Muscle of arm (tissue), 14 donors: ENCODE results near the gene ABCG4. TPM values are rescaled to one million over a fixed set of nuclear protein-coding genes. Genes with fewer than 3 reads are reported as not detected.
"Not testable (repeated sequence)": the region's sequence is repeated elsewhere in the genome, so short reads cannot be mapped to it uniquely, and the experiment has no call there.

ENCODE experiments used
- DNase-seq: peaks from one replicate; pipeline ENCODE4 v3.0.0-alpha.2; 2013
- long read RNA-seq, 11 donors: transcript quantifications; one replicate each; lab custom pipeline, GENCODE V29; 2026
- polyA plus RNA-seq, 12 donors: library from polyadenylated mRNA; unstranded; fragments of 120-200 nt; gene quantifications; one replicate each; pipeline ENCODE4 v1.2.1, GENCODE V29; 2013; ENCODE audit not compliant: insufficient read length in 12 of 12

The ABCG4 gene
- under 1 TPM in 10 of 12 donors, not detected in 2; 0.16 to 0.52 (median 0.29) TPM for polyA plus RNA-seq
- long read RNA-seq, donor 1, result 0 reads
- long read RNA-seq, donor 2, result 0 reads
- long read RNA-seq, donor 3, result 0 reads
- long read RNA-seq, donor 4, result 0 reads
- long read RNA-seq, donor 5, result 0 reads
- long read RNA-seq, donor 6, result 0 reads
- long read RNA-seq, donor 7, result 0 reads
- long read RNA-seq, donor 8, result 0 reads
- long read RNA-seq, donor 9, result 0 reads
- long read RNA-seq, donor 10, result 0 reads
- long read RNA-seq, donor 11, result 0 reads

DNA sequence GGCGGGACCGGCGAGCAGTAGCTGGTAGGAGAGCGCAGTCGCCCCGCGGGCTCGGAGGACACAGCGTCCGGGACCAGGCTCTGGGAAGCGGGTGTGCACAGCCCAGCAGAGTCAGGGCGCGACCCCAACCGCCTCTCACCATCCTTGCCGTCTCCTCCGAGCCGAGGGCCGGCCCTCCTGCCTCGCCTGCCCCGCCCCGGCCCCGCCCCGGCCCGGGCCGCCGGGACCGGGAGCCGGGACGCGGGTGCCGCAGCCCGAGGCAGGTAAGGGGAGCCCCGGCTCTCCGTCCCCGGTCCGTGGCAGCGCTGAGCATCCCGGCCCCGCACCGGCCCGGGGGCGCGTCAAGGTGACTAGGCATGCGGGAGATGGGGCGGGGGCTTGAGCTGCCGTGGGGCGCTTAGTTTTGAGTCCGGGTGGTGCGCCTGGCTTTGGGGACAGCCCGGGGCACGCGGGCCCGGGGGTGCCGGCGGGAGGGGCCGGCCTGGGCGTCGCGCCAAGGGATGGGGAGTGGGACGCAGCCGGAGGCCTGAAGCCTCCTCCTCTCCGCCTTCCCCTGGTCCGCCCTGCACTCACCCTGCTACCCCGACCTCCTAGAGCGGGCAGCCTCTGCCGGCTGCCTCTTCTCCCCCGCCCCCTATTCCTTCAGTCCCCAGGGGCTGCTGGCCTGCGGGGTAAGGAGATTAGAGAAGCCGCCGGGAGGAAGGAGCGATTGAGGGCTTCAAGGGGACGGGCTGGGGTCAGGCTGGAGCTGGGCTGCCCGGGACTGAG is at the start of gene ABCG4:
ABCG4 (plus strand) TSS at position 35 of the 768 bp plus-strand sequence. CDS start 914 bp downstream, outside the sequence.
- DNase-seq, result no peak

DNA sequence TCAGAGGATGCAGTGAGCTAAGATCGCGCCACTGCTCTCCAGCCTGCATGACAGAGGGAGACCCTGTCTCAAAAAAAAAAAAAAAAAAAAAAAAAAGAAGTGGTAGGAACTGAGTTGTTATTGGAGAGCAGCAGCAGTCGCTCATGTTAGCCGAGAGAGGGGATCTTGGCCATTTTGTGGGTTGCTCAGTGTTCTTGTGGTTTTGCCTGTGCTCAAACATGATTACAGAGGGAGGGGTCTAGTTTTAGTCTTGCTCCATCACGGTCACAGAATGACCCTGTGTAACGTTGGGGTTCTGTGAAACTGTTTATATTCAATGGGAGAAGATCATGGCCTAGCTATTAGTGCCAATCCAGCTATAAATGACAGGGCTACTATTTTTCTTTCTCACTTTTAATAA is 49.1 kb upstream of the ABCG4 start:
- DNase-seq, result no peak

DNA sequence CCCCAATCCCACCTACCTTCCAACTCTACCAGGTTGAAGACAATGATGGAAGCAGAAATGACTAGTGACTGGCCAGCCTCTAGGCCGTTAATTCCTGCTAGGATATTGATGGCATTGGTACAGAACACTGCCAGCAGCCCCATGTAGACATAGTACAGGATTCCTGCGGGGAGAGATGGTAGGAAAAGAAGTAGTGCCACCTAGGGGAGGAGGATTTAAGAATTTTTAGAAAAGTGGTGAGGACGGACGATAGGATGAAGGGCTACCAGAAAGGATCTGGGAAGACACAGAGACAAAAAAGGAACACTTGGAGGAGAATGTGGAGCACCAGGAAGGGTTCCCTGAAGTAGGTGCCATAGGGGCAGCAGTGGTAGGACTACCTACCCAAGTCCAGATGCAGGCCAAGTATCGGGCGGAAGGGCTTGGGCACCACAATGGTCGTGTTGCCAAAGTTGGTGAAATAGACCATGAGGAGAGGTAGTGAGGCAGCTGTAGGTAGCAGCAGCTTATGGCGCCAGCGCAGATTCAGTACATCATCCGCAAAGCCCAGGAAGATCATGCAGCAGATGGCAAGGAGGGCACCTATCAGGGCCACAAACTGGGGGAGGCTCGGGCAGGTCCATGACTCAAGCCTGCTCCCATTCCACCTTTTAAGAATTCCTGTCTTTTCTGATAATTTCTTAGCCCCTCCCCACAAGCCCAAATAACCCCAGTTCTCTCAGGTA is 48.4 kb upstream of the ABCG4 start:
- DNase-seq, result no peak

DNA sequence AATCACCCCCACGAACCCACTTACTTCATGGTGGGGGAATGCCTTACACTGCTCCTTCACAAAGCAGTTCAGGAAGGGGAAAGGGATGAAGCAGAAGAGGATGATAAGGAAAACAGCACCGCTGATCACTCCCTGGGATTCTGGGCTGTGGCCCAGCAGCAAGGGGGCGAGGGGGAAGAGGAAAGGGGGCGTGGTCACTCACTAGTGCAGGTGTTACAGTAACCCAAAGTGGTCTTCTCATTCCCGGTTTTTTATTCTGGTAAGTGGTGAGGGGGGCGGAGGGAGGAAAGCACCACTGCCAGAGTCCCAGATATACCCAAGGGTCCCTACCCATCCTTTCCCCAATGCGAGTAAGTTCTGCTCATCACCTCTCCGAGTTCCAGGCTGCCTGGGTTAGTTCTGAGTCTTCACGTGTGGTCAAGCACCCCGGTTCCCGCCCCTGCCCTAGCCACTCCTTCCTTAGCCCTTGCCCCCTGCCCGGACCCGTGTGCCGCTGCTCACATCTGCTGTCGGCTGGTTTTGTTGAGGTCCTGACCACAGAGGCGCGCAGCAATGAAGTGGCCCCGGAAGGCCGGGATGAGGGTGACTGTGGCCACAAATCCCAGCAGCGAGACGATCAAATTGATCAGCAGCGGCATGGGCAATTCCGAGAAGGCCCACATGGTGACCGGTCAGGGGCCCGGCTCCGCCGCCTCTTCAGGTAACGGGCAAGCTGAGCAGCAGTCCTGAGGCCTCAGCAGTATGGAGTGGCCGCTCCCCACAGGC is 47.7 kb upstream of the ABCG4 start:
- DNase-seq, result no peak

- peak; percentile 95 for DNase-seq
Observed at GRCh38 chr11:119101759-119102423, 47.0 kb upstream of the ABCG4 start, which contains the start of gene DPAGT1. TSS of gene DPAGT1 (minus strand) at chr11:119101853. CDS start at chr11:119101655, 198 bp downstream.

DNA sequence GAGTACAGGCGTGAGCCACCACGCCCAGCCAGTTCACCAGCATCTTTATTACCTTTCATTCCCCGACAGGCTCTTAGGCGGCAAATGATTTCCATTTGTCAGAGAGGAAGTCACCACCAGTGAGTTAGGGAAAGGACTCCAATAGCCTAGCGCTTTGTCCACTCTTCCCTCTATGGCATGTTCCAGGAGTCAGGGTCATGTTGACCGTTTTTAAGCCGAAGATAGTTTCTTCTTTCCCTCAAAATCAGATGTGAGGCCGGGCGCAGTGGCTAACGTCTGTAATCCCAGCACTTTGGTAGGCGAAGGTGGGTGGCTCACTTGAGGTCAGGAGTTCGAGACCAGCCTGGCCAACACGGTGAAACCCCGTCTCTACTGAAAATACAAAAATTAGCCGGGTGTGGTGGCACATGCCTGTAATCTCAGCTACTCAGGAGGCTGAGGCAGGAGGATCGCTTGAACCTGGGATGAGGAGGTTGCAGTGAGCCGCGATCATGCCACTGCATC is 45.6 kb upstream of the ABCG4 start:
- DNase-seq, result not testable (repeated sequence)

DNA sequence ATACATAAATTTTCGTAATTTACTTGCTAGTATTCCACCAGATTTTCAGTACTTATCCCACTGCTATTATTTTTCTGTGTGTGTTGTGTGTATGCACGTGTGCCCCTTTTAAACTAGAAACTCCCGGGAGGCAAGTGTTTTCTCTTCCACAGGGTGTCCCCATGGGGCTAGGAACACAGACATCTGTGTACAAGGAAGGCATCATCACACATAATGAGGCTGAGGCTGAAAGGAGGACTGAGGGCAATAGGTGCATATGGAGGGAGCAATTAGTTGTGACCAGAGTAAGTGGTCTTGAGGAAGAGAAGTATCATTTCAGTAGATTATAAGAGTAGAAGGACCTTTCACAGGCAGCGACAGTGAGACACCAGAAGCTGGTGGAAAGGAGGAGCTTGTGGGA is 45.1 kb upstream of the ABCG4 start:
- DNase-seq, result no peak

- peak; percentile 91 for DNase-seq
Observed at GRCh38 chr11:119106564-119107537, 42.0 kb upstream of the ABCG4 start, which contains the start of gene C2CD2L. TSS of gene C2CD2L (plus strand) at chr11:119107344. CDS start at chr11:119107742, 398 bp downstream.

- no peak for DNase-seq
Observed at GRCh38 chr11:119107538-119108145, 41.2 kb upstream of the ABCG4 start.

DNA sequence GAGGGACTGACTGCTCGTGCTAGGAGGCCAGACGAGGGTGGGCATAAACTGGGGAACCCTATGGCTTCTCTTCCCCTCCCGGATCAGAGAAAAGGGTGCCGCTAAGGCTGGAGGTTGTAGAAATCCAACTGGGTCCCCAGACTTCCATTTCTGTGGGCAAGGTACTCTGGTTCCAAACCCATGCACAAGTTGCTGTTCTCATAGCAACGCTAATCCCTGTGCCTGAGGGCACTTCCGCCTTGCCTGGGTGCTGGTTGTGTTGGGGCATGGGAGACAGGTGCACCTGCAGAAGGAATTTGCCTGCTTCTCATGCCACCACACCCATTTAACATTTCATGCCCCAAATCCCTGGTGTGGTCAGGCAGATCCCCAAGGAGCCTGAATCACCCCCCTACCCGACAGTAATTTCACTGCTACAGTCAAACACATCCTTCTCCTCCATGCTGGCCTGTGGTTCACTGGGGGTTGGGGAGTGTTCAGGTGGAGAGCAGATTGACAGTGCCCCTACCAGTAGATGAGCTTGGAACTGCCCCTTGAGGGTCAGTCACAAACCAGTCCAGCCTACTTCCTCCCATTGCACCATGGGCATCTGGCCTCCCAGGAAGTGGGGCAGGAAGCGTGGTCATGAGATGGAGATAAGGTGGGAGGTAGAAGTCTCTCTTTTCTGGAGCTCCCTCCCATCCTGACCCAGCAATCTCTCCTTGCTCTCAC is 40.6 kb upstream of the ABCG4 start:
- no peak for DNase-seq

DNA sequence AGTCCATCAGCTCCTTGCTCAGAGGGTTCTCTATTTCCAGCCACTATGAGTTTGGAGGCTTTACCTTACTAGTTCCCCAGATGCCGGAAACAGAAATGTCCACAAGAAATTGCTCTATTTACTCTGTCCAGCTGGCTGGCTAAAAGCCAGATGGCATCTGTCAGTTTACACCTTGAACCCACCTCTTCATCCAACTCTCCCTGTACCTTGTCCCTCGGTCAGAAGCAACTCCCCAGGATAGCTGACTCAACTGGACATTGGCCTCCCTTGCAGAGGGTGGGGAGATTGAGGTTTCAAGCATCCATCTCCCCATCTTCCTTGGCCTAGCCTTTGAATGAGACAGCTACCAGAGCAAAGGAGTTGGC is 40.0 kb upstream of the ABCG4 start:
- DNase-seq, result no peak

- no peak for DNase-seq
Observed at GRCh38 chr11:119109843-119110242, 39.0 kb upstream of the ABCG4 start.

DNA sequence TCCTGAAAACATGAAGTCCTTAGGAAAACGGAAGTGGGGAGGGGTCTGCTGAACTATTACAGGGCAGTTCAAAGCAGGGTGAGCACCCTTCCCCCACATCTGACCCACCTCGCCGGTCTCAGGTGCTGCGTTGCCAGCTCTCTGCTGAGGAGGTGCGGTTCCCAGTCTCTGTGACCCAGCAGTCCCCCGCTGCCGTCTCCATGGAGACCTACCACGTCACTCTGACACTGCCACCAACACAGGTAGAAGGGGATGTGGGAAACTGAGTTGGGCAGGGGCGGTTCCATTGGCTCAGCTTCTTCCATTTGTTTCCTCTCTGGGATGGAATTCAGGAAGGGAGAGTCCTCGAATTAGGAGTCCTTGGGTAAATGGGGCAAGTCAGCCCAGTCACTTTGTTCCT is 38.4 kb upstream of the ABCG4 start:
- no peak for DNase-seq

GRCh38 chr11:119111361-119111925 is 37.4 kb upstream of the ABCG4 start:
- no peak for DNase-seq

GRCh38 chr11:119112314-119113020 is 36.4 kb upstream of the ABCG4 start:
- DNase-seq, result no peak

GRCh38 chr11:119113716-119114115 is 35.1 kb upstream of the ABCG4 start:
- no peak for DNase-seq

DNA sequence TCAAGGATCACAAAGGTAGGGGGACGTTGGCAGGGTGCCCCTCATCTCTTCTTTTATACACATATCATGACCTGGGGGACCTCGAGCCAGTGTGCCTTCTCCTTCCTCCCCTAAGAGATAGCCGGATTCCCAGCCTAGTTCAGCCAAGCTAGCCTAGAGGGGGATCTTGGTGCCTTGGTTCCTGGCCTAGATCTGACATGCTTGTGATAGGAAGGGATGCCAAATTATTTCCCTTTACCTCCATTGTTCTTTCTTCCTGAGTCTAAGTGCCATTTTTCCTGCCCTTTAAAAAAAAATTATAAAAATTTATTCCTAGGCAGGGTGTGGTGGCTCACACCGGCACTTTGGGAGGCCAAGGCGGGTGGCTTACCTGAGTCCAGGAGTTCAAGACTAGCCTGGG is 34.5 kb upstream of the ABCG4 start:
- no peak for DNase-seq
